K562 (cell line): Measurements from ENCODE around the gene CDH8. TPM values are rescaled to one million over a fixed set of nuclear protein-coding genes. Genes with fewer than 3 reads are reported as not detected.

Source experiments
- ATAC-seq: fragments of 200-7000 bp; cut with Tn5 transposase; 3 replicates; pipeline ENCODE4 v1.9.1; 2020; ENCODE audit warnings: moderate library complexity
- BruUV-seq: library from RNA; stranded (reverse); fragments of 400-500 nt; replicated peaks from 2 replicates; lab custom pipeline; 2021; lab: Mats Ljungman, UMichigan
- CTCF ChIA-PET: fragments of 300-600 bp; formaldehyde crosslinking; extraction: SDS; loops from one replicate; lab custom pipeline; 2021; ENCODE audit warnings: low intra/inter-chr PET ratio; lab: Yijun Ruan, JAX
- POLR2A ChIA-PET: fragments of 300-600, 350-650 bp; sonication (Branson Sonifier 250); formaldehyde crosslinking; extraction: SDS; loops from one replicate; lab custom pipeline; 2021; ENCODE audit warnings: antibody characterized with exemption, inconsistent platforms; lab: Yijun Ruan, JAX
- DNase-seq, 4 experiments: peaks; one replicate each; pipeline versions ENCODE4 v3.0.0 to v3.0.0-alpha.2; 2011 to 2018; ENCODE audit warnings: low spot score in 3 of 4, mixed read lengths in 3 of 4; ENCODE audit errors: extremely low read depth in 1 of 4
- FAIRE-seq: peaks from 2 replicates; lab custom pipeline; 2011; peaks lifted over from hg19 to GRCh38; lab: Jason Lieb, UNC
- H2AFZ ChIP-seq: 2 replicates; pipeline ENCODE4 v1.6.0; 2011; ENCODE audit warnings: low read depth, low read length, control low read depth, inconsistent platforms
- H3K27ac ChIP-seq: fragments of 200-600 bp; 3 replicates; pipeline ENCODE4 v1.8.0; 2011; ENCODE audit warnings: low read depth, mild to moderate bottlenecking, control low read depth, inconsistent platforms, low read length, moderate library complexity, mixed read lengths; ENCODE audit errors: extremely low read depth
- H3K27me3 ChIP-seq, 2 experiments: fragments of 300-600 bp in 1 of 2; 2 replicates in 1 of 2; 3 replicates in 1 of 2; pipeline versions ENCODE4 v1.6.0 to v1.8.0; 2011; ENCODE audit warnings: inconsistent platforms in 2 of 2, low read length in 2 of 2, mild to moderate bottlenecking in 1 of 2, mixed read lengths in 1 of 2, moderate library complexity in 1 of 2; ENCODE audit not compliant: control insufficient read depth in 2 of 2, insufficient read depth in 2 of 2
- H3K36me3 ChIP-seq: fragments of 300-600 bp; 3 replicates; pipeline ENCODE4 v1.8.0; 2011; ENCODE audit warnings: mild to moderate bottlenecking, low read length, inconsistent platforms; ENCODE audit not compliant: control insufficient read depth, insufficient read depth
- H3K4me1 ChIP-seq, 2 experiments: fragments of 200-600 bp in 1 of 2; replicated peaks in 1 of 2; 2 replicates in 1 of 2; 3 replicates in 1 of 2; pipeline versions ENCODE4 v1.5.1 to v1.8.0; 2011; ENCODE audit warnings: inconsistent platforms in 2 of 2, low read length in 2 of 2, mild to moderate bottlenecking in 1 of 2, mixed read lengths in 1 of 2, moderate library complexity in 1 of 2; ENCODE audit not compliant: control insufficient read depth in 2 of 2, insufficient read depth in 2 of 2
- H3K4me2 ChIP-seq: 2 replicates; pipeline ENCODE4 v1.6.1; 2011; ENCODE audit warnings: low read length, control low read depth, inconsistent platforms, mixed read lengths; ENCODE audit not compliant: insufficient read depth
- H3K4me3 ChIP-seq: fragments of 200-600 bp; sonication (generic), shearing (Covaris generic); 2 replicates; pipeline ENCODE4 v1.5.1; 2016; ENCODE audit warnings: control low read depth, inconsistent platforms
- H3K79me2 ChIP-seq: fragments of 200-600 bp; 3 replicates; pipeline ENCODE4 v1.8.0; 2011; ENCODE audit warnings: low read length, inconsistent platforms; ENCODE audit not compliant: control insufficient read depth, insufficient read depth
- H3K9ac ChIP-seq, 2 experiments: 2 replicates each; pipeline versions ENCODE4 v1.6.0 to v1.6.1; 2011; ENCODE audit warnings: low read depth in 2 of 2, low read length in 2 of 2, control low read depth in 1 of 2, inconsistent platforms in 1 of 2, mild to moderate bottlenecking in 1 of 2, mixed read lengths in 1 of 2; ENCODE audit not compliant: insufficient read depth in 1 of 2
- H3K9me1 ChIP-seq: one replicate; pipeline ENCODE4 v1.6.0; 2011; ENCODE audit warnings: inconsistent platforms, mild to moderate bottlenecking, low read length, moderate library complexity; ENCODE audit not compliant: control insufficient read depth, insufficient read depth
- H3K9me3 ChIP-seq: replicated peaks from 2 replicates; pipeline ENCODE4 v1.5.1; 2011; ENCODE audit warnings: low read depth, low read length, inconsistent platforms; ENCODE audit not compliant: control insufficient read depth, insufficient read depth
- H4K20me1 ChIP-seq: replicated peaks from 2 replicates; pipeline ENCODE4 v1.6.1; 2011; ENCODE audit warnings: low read length, inconsistent platforms, mixed read lengths; ENCODE audit not compliant: control insufficient read depth, insufficient read depth
- MCM2 ChIP-seq: fragments of 450-650 bp; IDR thresholded peaks from 2 replicates; pipeline ENCODE4 v1.6.1; 2017; ENCODE audit warnings: low read depth, mild to moderate bottlenecking
- THRB ChIP-seq: fragments of 450-650 bp; formaldehyde crosslinking; conservative IDR thresholded peaks from 2 replicates; pipeline ENCODE4 v1.4.0; 2022; ENCODE audit warnings: mild to moderate bottlenecking, missing genetic modification characterization
- ZNF830 ChIP-seq: fragments of 250-450 bp; sonication (Bioruptor Pico); IDR thresholded peaks from 2 replicates; pipeline ENCODE4 v1.5.0; 2021; ENCODE audit warnings: mild to moderate bottlenecking
- in situ Hi-C: fragments of 300-500 bp; cut with MboI; formaldehyde crosslinking; loops from 4 replicates; pipeline ENCODE4 v1.15.0; 2018; ENCODE audit warnings: inconsistent platforms, mixed read lengths
- intact Hi-C: fragments of 100-400 bp; cut with micrococcal nuclease; formaldehyde crosslinking; loops from 2 replicates; pipeline ENCODE4 v1.14.2; 2022
- polyA plus RNA-seq, 8 experiments: library from polyadenylated mRNA; depleted of rRNA in 4 of 8; stranded (reverse) in 5 of 8; unstranded in 3 of 8; fragments of >200 nt; fragmentation: Nextera tagmentation in 2 of 8; fragmentation: Illumina TruSeq in 1 of 8; extraction: Ambion mirVana in 2 of 8; extraction: Trizol in 1 of 8; gene quantifications; 2 replicates each; pipeline versions ENCODE4 v1.2.1 to v1.2.3, GENCODE V29; 2011 to 2014; ENCODE audit warnings: inconsistent platforms in 1 of 8, missing spikeins in 1 of 8
- total RNA-seq, 7 experiments: library from RNA; depleted of rRNA in 6 of 7; stranded (reverse); fragments of >200 nt in 6 of 7; fragmentation: Illumina TruSeq in 2 of 7; extraction: Trizol in 2 of 7; gene quantifications; 2 replicates each; pipeline versions ENCODE4 v1.2.1 to v1.2.3, GENCODE V29; 2011 to 2021; ENCODE audit warnings: low replicate concordance in 1 of 7
- TF ChIP-seq, protein P1 (sequence below): fragments of 200-600 bp; sonication (generic); IDR thresholded peaks from one replicate; pipeline ENCODE4 v1.6.1; 2012; ENCODE audit warnings: mild to moderate bottlenecking, low read depth, low read length, inconsistent platforms

Gene CDH8
- total and polyA plus RNA-seq, 9 of the 15 experiments (the other 6 are each of a cell fraction or from before 2014, with no cell fraction given) = 0.22 to 1.4 (median 0.42) TPM; not detected in 4

DNA sequence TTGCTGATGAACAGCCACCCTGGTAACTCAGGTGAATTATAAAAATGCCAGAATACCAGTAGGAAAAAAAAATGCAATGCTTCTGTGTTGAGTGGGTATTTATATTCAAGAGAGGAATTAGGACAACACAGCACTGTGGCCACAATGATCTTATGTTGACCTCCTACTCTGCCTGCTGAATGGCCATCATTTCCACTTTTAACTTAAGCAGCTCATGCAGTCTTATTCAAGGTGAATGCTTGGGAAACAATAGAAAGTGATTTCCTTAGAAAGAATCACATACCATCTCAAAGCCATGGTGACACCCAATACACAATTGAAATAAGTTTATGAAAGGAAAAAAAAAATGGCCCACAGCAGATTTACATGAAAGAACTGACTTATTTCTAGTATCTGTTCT is 224.0 kb downstream of the CDH8 start:
- in situ Hi-C loops = no loop called here
- no peak overlapping the region for H3K4me2 ChIP-seq
- H3K79me2 ChIP-seq = no peaks in the 10 kb centered on the region
- no peak overlapping the region for H3K4me3 ChIP-seq
- no peaks in the 10 kb centered on the region for H3K9me1 ChIP-seq
- no peaks in the 10 kb centered on the region for H3K9me3 ChIP-seq
- ChIA-PET CTCF (no interaction called here), POLR2A (no interaction called here)
- H4K20me1 ChIP-seq = no peaks in the 10 kb centered on the region
- H3K27ac ChIP-seq = no peak overlapping the region
- H3K27me3 ChIP-seq = no peaks in the 10 kb centered on the region
- no peak for DNase-seq
- H2AFZ ChIP-seq = no peak overlapping the region
- ATAC-seq = no peak
- no peak overlapping the region for H3K9ac ChIP-seq
- TF ChIP-seq, protein P1, sequence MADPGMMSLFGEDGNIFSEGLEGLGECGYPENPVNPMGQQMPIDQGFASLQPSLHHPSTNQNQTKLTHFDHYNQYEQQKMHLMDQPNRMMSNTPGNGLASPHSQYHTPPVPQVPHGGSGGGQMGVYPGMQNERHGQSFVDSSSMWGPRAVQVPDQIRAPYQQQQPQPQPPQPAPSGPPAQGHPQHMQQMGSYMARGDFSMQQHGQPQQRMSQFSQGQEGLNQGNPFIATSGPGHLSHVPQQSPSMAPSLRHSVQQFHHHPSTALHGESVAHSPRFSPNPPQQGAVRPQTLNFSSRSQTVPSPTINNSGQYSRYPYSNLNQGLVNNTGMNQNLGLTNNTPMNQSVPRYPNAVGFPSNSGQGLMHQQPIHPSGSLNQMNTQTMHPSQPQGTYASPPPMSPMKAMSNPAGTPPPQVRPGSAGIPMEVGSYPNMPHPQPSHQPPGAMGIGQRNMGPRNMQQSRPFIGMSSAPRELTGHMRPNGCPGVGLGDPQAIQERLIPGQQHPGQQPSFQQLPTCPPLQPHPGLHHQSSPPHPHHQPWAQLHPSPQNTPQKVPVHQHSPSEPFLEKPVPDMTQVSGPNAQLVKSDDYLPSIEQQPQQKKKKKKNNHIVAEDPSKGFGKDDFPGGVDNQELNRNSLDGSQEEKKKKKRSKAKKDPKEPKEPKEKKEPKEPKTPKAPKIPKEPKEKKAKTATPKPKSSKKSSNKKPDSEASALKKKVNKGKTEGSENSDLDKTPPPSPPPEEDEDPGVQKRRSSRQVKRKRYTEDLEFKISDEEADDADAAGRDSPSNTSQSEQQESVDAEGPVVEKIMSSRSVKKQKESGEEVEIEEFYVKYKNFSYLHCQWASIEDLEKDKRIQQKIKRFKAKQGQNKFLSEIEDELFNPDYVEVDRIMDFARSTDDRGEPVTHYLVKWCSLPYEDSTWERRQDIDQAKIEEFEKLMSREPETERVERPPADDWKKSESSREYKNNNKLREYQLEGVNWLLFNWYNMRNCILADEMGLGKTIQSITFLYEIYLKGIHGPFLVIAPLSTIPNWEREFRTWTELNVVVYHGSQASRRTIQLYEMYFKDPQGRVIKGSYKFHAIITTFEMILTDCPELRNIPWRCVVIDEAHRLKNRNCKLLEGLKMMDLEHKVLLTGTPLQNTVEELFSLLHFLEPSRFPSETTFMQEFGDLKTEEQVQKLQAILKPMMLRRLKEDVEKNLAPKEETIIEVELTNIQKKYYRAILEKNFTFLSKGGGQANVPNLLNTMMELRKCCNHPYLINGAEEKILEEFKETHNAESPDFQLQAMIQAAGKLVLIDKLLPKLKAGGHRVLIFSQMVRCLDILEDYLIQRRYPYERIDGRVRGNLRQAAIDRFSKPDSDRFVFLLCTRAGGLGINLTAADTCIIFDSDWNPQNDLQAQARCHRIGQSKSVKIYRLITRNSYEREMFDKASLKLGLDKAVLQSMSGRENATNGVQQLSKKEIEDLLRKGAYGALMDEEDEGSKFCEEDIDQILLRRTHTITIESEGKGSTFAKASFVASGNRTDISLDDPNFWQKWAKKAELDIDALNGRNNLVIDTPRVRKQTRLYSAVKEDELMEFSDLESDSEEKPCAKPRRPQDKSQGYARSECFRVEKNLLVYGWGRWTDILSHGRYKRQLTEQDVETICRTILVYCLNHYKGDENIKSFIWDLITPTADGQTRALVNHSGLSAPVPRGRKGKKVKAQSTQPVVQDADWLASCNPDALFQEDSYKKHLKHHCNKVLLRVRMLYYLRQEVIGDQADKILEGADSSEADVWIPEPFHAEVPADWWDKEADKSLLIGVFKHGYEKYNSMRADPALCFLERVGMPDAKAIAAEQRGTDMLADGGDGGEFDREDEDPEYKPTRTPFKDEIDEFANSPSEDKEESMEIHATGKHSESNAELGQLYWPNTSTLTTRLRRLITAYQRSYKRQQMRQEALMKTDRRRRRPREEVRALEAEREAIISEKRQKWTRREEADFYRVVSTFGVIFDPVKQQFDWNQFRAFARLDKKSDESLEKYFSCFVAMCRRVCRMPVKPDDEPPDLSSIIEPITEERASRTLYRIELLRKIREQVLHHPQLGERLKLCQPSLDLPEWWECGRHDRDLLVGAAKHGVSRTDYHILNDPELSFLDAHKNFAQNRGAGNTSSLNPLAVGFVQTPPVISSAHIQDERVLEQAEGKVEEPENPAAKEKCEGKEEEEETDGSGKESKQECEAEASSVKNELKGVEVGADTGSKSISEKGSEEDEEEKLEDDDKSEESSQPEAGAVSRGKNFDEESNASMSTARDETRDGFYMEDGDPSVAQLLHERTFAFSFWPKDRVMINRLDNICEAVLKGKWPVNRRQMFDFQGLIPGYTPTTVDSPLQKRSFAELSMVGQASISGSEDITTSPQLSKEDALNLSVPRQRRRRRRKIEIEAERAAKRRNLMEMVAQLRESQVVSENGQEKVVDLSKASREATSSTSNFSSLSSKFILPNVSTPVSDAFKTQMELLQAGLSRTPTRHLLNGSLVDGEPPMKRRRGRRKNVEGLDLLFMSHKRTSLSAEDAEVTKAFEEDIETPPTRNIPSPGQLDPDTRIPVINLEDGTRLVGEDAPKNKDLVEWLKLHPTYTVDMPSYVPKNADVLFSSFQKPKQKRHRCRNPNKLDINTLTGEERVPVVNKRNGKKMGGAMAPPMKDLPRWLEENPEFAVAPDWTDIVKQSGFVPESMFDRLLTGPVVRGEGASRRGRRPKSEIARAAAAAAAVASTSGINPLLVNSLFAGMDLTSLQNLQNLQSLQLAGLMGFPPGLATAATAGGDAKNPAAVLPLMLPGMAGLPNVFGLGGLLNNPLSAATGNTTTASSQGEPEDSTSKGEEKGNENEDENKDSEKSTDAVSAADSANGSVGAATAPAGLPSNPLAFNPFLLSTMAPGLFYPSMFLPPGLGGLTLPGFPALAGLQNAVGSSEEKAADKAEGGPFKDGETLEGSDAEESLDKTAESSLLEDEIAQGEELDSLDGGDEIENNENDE = no peak
- TF ChIP-seq THRB (CRISPR knock-in tag) (no peak), MCM2 (no peak), ZNF830 (no peak)
- intact Hi-C loops = no loop called here
- H3K36me3 ChIP-seq = no peaks in the 10 kb centered on the region
- no TSS peak for BruUV-seq
- no peaks in the 10 kb centered on the region for H3K4me1 ChIP-seq
- no peak for FAIRE-seq
